IMR-90 (cell line): ENCODE data around the gene CDH2. TPM values are rescaled to one million over a fixed set of nuclear protein-coding genes. Genes with fewer than 3 reads are reported as not detected.

Experiments
- ATAC-seq: fragments of 200-7000 bp; cut with Tn5 transposase; 2 replicates; pipeline ENCODE4 v1.9.1; 2020; ENCODE audit warnings: low read depth, mild to moderate bottlenecking, moderate library complexity
- BruUV-seq: library from RNA; stranded (reverse); fragments of 400-500 nt; replicated peaks from 2 replicates; lab custom pipeline; 2021; lab: Mats Ljungman, UMichigan
- CTCF ChIA-PET: fragments of 300-600 bp; formaldehyde crosslinking; extraction: SDS; loops from one replicate; lab custom pipeline; 2021; ENCODE audit warnings: antibody characterized with exemption; lab: Yijun Ruan, JAX
- POLR2A ChIA-PET: fragments of 300-600 bp; sonication (Branson Sonifier 250); formaldehyde crosslinking; loops from one replicate; lab custom pipeline; 2022; ENCODE audit warnings: antibody characterized with exemption; ENCODE audit not compliant: unreplicated experiment; lab: Charles Lee
- DNase-seq: peaks from one replicate; pipeline ENCODE4 v3.0.0; 2013
- H2AFZ ChIP-seq: replicated peaks from 2 replicates; pipeline ENCODE3; 2013; ENCODE audit warnings: low read length, mild to moderate bottlenecking; ENCODE audit not compliant: poor library complexity
- H2AK5ac ChIP-seq: 2 replicates; pipeline ENCODE4 v1.6.1; 2013; ENCODE audit warnings: low read depth, low read length, inconsistent platforms
- H2AK9ac ChIP-seq: replicated peaks from 2 replicates; pipeline ENCODE3; 2013; ENCODE audit warnings: mild to moderate bottlenecking, low read depth, low read length, moderate library complexity; ENCODE audit not compliant: poor library complexity
- H2BK120ac ChIP-seq: 2 replicates; pipeline ENCODE4 v1.6.1; 2013; ENCODE audit warnings: low read depth, low read length, inconsistent platforms
- H2BK15ac ChIP-seq: 3 replicates; pipeline ENCODE4 v1.6.1; 2013; ENCODE audit warnings: low read depth, low read length, inconsistent platforms
- H2BK20ac ChIP-seq: 2 replicates; pipeline ENCODE4 v1.6.1; 2013; ENCODE audit warnings: low read depth, mild to moderate bottlenecking, inconsistent platforms, low read length, moderate library complexity
- H2BK5ac ChIP-seq: 2 replicates; pipeline ENCODE4 v1.6.1; 2013; ENCODE audit warnings: mild to moderate bottlenecking, low read depth, low read length, inconsistent platforms; ENCODE audit not compliant: poor library complexity, severe bottlenecking
- H3K14ac ChIP-seq: replicated peaks from 2 replicates; pipeline ENCODE4 v1.6.1; 2013; ENCODE audit warnings: low read depth, low read length, inconsistent platforms
- H3K18ac ChIP-seq: 2 replicates; pipeline ENCODE4 v1.6.1; 2013; ENCODE audit warnings: low read depth, low read length, control low read depth
- H3K23ac ChIP-seq: 2 replicates; pipeline ENCODE4 v1.6.1; 2013; ENCODE audit warnings: low read depth, low read length, inconsistent platforms
- H3K27ac ChIP-seq: 2 replicates; pipeline ENCODE4 v1.5.1; 2013; ENCODE audit warnings: mild to moderate bottlenecking, control low read depth, low read length; ENCODE audit not compliant: insufficient read depth
- H3K27me3 ChIP-seq: 2 replicates; pipeline ENCODE4 v1.6.1; 2013; ENCODE audit warnings: low read length; ENCODE audit not compliant: control insufficient read depth, insufficient read depth
- H3K36me3 ChIP-seq: 2 replicates; pipeline ENCODE4 v1.6.1; 2013; ENCODE audit warnings: low read length, mixed read lengths; ENCODE audit not compliant: control insufficient read depth, insufficient read depth
- H3K4ac ChIP-seq: 2 replicates; pipeline ENCODE4 v1.6.1; 2013; ENCODE audit warnings: low read depth, low read length, inconsistent platforms
- H3K4me1 ChIP-seq: 2 replicates; pipeline ENCODE4 v1.6.1; 2013; ENCODE audit warnings: low read length, mixed read lengths; ENCODE audit not compliant: control insufficient read depth, insufficient read depth
- H3K4me2 ChIP-seq: 2 replicates; pipeline ENCODE4 v1.6.1; 2013; ENCODE audit warnings: low read depth, mild to moderate bottlenecking, control low read depth, low read length, moderate library complexity
- H3K4me3 ChIP-seq: 2 replicates; pipeline ENCODE4 v1.5.1; 2013; ENCODE audit warnings: low read depth, mild to moderate bottlenecking, control low read depth, low read length, moderate library complexity; ENCODE audit not compliant: insufficient read depth
- H3K56ac ChIP-seq: 2 replicates; pipeline ENCODE4 v1.6.1; 2013; ENCODE audit warnings: low read length, inconsistent platforms; ENCODE audit not compliant: insufficient read depth; ENCODE audit errors: extremely low read depth
- H3K79me1 ChIP-seq, 2 experiments: 2 replicates each; pipeline ENCODE4 v1.6.1; 2013; ENCODE audit warnings: low read length in 2 of 2, inconsistent platforms in 1 of 2, low read depth in 1 of 2
- H3K9ac ChIP-seq: 2 replicates; pipeline ENCODE4 v1.6.1; 2013; ENCODE audit warnings: low read depth, low read length, control low read depth
- H3K9me1 ChIP-seq: 2 replicates; pipeline ENCODE4 v1.6.1; 2013; ENCODE audit warnings: low read length, inconsistent platforms; ENCODE audit not compliant: insufficient read depth
- H3K9me3 ChIP-seq: 2 replicates; pipeline ENCODE4 v1.6.1; 2013; ENCODE audit warnings: low read length; ENCODE audit not compliant: control insufficient read depth, insufficient read depth
- H4K20me1 ChIP-seq: 2 replicates; pipeline ENCODE4 v1.6.1; 2013; ENCODE audit warnings: low read length, inconsistent platforms; ENCODE audit not compliant: insufficient read depth
- H4K5ac ChIP-seq: 2 replicates; pipeline ENCODE4 v1.6.1; 2013; ENCODE audit warnings: mild to moderate bottlenecking, low read depth, low read length, control low read depth
- H4K8ac ChIP-seq, 2 experiments: 2 replicates each; pipeline ENCODE4 v1.6.1; 2013; ENCODE audit warnings: low read depth in 2 of 2, low read length in 2 of 2, control low read depth in 1 of 2, inconsistent platforms in 1 of 2
- H4K91ac ChIP-seq: 2 replicates; pipeline ENCODE4 v1.6.1; 2013; ENCODE audit warnings: low read depth, low read length, inconsistent platforms; ENCODE audit not compliant: insufficient read depth
- BHLHE40 ChIP-seq: fragments of 150-350 bp; IDR thresholded peaks from 2 replicates; pipeline ENCODE4 v1.6.1; 2016; ENCODE audit warnings: mild to moderate bottlenecking, low read depth, low read length
- CEBPB ChIP-seq: IDR thresholded peaks from 2 replicates; pipeline ENCODE4 v1.6.1; 2012; ENCODE audit warnings: low read depth, low read length, improper control_type of control experiment
- CHD1 ChIP-seq: IDR thresholded peaks from 2 replicates; pipeline ENCODE4 v1.6.1; 2012; ENCODE audit warnings: low read depth, low read length, improper control_type of control experiment
- FOS ChIP-seq: fragments of 150-350 bp; IDR thresholded peaks from 2 replicates; pipeline ENCODE4 v1.6.1; 2016; ENCODE audit warnings: low read depth, low read length
- MAFK ChIP-seq: IDR thresholded peaks from 2 replicates; pipeline ENCODE4 v1.6.1; 2012; ENCODE audit warnings: low read depth, low read length, improper control_type of control experiment
- MAZ ChIP-seq: IDR thresholded peaks from 2 replicates; pipeline ENCODE4 v1.6.1; 2012; ENCODE audit warnings: low read depth, mild to moderate bottlenecking, low read length, improper control_type of control experiment, moderate library complexity, borderline replicate concordance
- MXI1 ChIP-seq: IDR thresholded peaks from 2 replicates; pipeline ENCODE4 v1.6.1; 2012; ENCODE audit warnings: low read depth, mild to moderate bottlenecking, low read length, moderate library complexity, borderline replicate concordance
- NFE2L2 ChIP-seq: fragments of 150-350 bp; IDR thresholded peaks from 2 replicates; pipeline ENCODE4 v1.6.1; 2016; ENCODE audit warnings: low read depth, mild to moderate bottlenecking, low read length
- POLR2A ChIP-seq: IDR thresholded peaks from 2 replicates; pipeline ENCODE4 v1.6.1; 2012; ENCODE audit warnings: mild to moderate bottlenecking, low read depth, low read length
- RAD21 ChIP-seq: IDR thresholded peaks from 2 replicates; pipeline ENCODE4 v1.6.1; 2012; ENCODE audit warnings: low read length, improper control_type of control experiment
- RCOR1 ChIP-seq: IDR thresholded peaks from 2 replicates; pipeline ENCODE4 v1.6.1; 2012; ENCODE audit warnings: mild to moderate bottlenecking, low read length, improper control_type of control experiment; ENCODE audit not compliant: insufficient replicate concordance
- RFX5 ChIP-seq: IDR thresholded peaks from 2 replicates; pipeline ENCODE4 v1.8.0; 2012; ENCODE audit warnings: low read depth, mild to moderate bottlenecking, low read length, moderate library complexity
- SMC3 ChIP-seq: fragments of 150-350 bp; IDR thresholded peaks from 2 replicates; pipeline ENCODE4 v1.6.1; 2016; ENCODE audit warnings: low read depth, mild to moderate bottlenecking, antibody characterized with exemption, low read length, moderate library complexity
- WGBS, 2 experiments: methylation state at CpG; one replicate each; pipeline versions ENCODE4 v1.1.5 to v1.1.7; 2013; ENCODE audit warnings: missing lambda C conversion rate in 2 of 2; ENCODE audit not compliant: insufficient read length in 1 of 2; ENCODE audit errors: extremely low coverage in 2 of 2; 5-methylcytosine and 5-hydroxymethylcytosine counted together
- dilution Hi-C: fragments of 300-500 bp; cut with HindIII; formaldehyde crosslinking; loops from one replicate; pipeline ENCODE4 v1.14.3; 2018; ENCODE audit warnings: low sequenced_read_pairs; ENCODE audit not compliant: unreplicated experiment
- in situ Hi-C: fragments of 300-500 bp; cut with MboI; formaldehyde crosslinking; loops from 3 replicates; pipeline ENCODE4 v1.14.3; 2019; ENCODE audit warnings: low sequenced_read_pairs, inconsistent platforms, mixed read lengths
- intact Hi-C: fragments of 100-400 bp; cut with micrococcal nuclease; formaldehyde crosslinking; loops from 2 replicates; pipeline ENCODE4 v1.10.0; 2022
- polyA plus RNA-seq, 3 experiments: library from polyadenylated mRNA; depleted of rRNA; stranded (reverse); fragments of >200 nt; gene quantifications; 2 replicates each; pipeline ENCODE4 v1.2.3, GENCODE V29; 2012; ENCODE audit warnings: low replicate concordance in 1 of 3
- total RNA-seq: library from RNA; depleted of rRNA; stranded (reverse); fragments of >200 nt; gene quantifications from 2 replicates; pipeline ENCODE4 v1.2.3, GENCODE V29; 2012
- TF ChIP-seq, protein P1 (sequence below): fragments of 150-350 bp; IDR thresholded peaks from 2 replicates; pipeline ENCODE4 v1.6.1; 2017; ENCODE audit warnings: mild to moderate bottlenecking, antibody characterized with exemption, low read length, low read depth
- TF ChIP-seq, protein P2 (sequence below): conservative IDR thresholded peaks from 2 replicates; pipeline ENCODE4 v1.5.1; 2012; ENCODE audit warnings: mild to moderate bottlenecking, low read depth, low read length, improper control_type of control experiment

CDH2 gene
- total and polyA plus RNA-seq, 2 of the 4 experiments (the other 2 are of a cell fraction): 55.6 to 111 TPM

- Histone ChIP-seq H3K56ac (no peak overlapping the region), H3K79me1 (peaks cover 32 to 66% of the 10 kb centered on the region in 2 experiments), H3K27me3 (no peaks in the 10 kb centered on the region), H4K20me1 (no peaks in the 10 kb centered on the region), H3K23ac (no peak overlapping the region), H2BK5ac (no peak overlapping the region), H3K4ac (no peak overlapping the region), H2BK20ac (peak overlapping the region; percentile 5; the same call in 1 of the 2 replicates), H3K4me3 (no peak overlapping the region), H3K9ac (no peak overlapping the region), H4K5ac (no peak overlapping the region), H2AK5ac (no peak overlapping the region), H4K91ac (no peak overlapping the region), H2AFZ (no peak overlapping the region), H3K36me3 (no peaks in the 10 kb centered on the region), H3K18ac (no peak overlapping the region; the same call in 1 of the 2 replicates), H3K9me3 (no peaks in the 10 kb centered on the region), H2AK9ac (no peak overlapping the region), H2BK15ac (no peak overlapping the region), H3K14ac (no peak overlapping the region), H3K4me1 (peaks cover 14% of the 10 kb centered on the region), H3K4me2 (no peak overlapping the region), H3K27ac (no peak overlapping the region), H2BK120ac (no peak overlapping the region), H3K9me1 (peaks cover 11% of the 10 kb centered on the region), H4K8ac (no peak overlapping the region)
- DNase-seq (no peak), ATAC-seq (no peak)
- TF ChIP-seq FOS (no peak), CHD1 (no peak), CEBPB (no peak), MAFK (no peak), SMC3 (no peak), RCOR1 (no peak), MXI1 (no peak), POLR2A (no peak), BHLHE40 (no peak), RFX5 (no peak), MAZ (no peak), RAD21 (no peak), NFE2L2 (no peak)
- TF ChIP-seq, protein P1, sequence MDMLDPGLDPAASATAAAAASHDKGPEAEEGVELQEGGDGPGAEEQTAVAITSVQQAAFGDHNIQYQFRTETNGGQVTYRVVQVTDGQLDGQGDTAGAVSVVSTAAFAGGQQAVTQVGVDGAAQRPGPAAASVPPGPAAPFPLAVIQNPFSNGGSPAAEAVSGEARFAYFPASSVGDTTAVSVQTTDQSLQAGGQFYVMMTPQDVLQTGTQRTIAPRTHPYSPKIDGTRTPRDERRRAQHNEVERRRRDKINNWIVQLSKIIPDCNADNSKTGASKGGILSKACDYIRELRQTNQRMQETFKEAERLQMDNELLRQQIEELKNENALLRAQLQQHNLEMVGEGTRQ: no peak
- TF ChIP-seq, protein P2, sequence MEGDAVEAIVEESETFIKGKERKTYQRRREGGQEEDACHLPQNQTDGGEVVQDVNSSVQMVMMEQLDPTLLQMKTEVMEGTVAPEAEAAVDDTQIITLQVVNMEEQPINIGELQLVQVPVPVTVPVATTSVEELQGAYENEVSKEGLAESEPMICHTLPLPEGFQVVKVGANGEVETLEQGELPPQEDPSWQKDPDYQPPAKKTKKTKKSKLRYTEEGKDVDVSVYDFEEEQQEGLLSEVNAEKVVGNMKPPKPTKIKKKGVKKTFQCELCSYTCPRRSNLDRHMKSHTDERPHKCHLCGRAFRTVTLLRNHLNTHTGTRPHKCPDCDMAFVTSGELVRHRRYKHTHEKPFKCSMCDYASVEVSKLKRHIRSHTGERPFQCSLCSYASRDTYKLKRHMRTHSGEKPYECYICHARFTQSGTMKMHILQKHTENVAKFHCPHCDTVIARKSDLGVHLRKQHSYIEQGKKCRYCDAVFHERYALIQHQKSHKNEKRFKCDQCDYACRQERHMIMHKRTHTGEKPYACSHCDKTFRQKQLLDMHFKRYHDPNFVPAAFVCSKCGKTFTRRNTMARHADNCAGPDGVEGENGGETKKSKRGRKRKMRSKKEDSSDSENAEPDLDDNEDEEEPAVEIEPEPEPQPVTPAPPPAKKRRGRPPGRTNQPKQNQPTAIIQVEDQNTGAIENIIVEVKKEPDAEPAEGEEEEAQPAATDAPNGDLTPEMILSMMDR: no peak
- CTCF ChIA-PET: no interaction called here
- POLR2A ChIA-PET: no interaction called here
- dilution Hi-C loops (no loop called here), in situ Hi-C loops (no loop called here), intact Hi-C loops (no loop called here)
- no CpG with 5 or more reads among the region's 1 CpG for WGBS, 2 experiments
- no TSS peak for BruUV-seq
Observed at GRCh38 chr18:28151434-28151833, 25.5 kb downstream of the CDH2 start.
